ENCODE measurements around the gene HPS1. TPM values are rescaled to one million over a fixed set of nuclear protein-coding genes. Genes with fewer than 3 reads are reported as not detected.

HPS1 gene
- total RNA-seq, 1 experiment from 2014 or later = 146 TPM

DNA sequence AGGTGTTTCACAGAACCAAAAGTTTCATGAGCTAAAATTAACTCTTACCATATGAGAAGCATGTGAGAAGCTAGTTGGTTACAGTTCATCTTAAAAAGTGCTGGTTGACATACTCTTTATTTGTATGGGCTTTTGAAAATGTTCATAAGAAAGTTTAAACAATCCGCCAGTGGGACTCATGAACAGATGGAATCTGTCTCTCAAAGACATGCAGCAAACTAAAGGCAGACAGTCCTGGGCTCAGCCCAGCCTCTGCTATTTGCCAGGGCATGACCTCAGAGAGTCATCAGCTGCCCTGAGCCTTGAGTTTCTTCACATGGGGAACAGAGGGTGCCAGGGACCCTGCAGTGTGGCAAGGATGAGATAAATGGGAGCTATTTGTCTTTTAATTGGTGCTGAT, 35.0 kb downstream of the HPS1 start:
- no peak for ATAC-seq
- intact Hi-C loops (cut with micrococcal nuclease; ENCODE audit: unreplicated experiment) = no loop called here

DNA sequence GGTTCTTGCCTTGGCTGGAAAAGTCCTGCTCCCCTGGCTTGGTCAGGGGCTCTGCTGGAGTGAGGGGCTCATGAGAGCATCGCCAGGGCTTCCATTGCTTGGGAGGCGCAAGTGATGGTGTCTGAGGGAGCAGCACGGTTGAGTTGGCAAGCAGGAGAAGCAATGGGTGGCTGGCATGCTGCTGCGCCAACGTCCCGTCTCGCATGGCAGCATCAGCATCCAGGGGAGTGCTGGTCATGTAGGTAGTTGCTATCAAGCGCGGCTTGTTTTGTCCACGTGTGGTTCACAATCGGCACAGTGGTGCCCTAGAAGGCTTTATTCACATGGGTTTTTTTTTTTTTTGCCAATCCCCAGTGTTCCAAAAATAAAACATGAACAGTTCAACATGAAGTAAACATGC, 35.6 kb downstream of the HPS1 start:
- Histone ChIP-seq H3K4me3 (ENCODE audit: low read depth in 2 of 2, low read length in 2 of 2) (no peak overlapping the region), H3K4me1 (ENCODE audit: control insufficient read depth, insufficient read depth, low read length) (peaks cover 16% of the 10 kb centered on the region), H3K36me3 (ENCODE audit: control insufficient read depth, insufficient read depth, low read length) (no peaks in the 10 kb centered on the region; the same call in 1 of the 2 replicates), H3K9me3 (ENCODE audit: control insufficient read depth, insufficient read depth, low read depth, low read length) (no peaks in the 10 kb centered on the region), H3K27ac (ENCODE audit: low read length) (no peak overlapping the region), H3K27me3 (ENCODE audit: control insufficient read depth, insufficient read depth, low read length) (no peaks in the 10 kb centered on the region)
- intact Hi-C loops (cut with micrococcal nuclease; ENCODE audit: unreplicated experiment) (no loop called here), in situ Hi-C loops (cut with HindIII; ENCODE audit: low pct_unique_long_range_greater_than_20kb, low sequenced_read_pairs) (no loop called here)
- TF ChIP-seq SIN3A (IDR thresholded peaks at IDR 0.05; ENCODE audit: borderline replicate concordance, insufficient read depth, low read depth, low read length) (no peak), TCF7L2 (IDR thresholded peaks at IDR 0.05; ENCODE audit: low read depth, low read length) (no peak), CTCF (IDR thresholded peaks at IDR 0.05) (no peak), POLR2AphosphoS5 (IDR thresholded peaks at IDR 0.05; ENCODE audit: low read depth, low read length) (no peak)
- TF ChIP-seq, protein P1, sequence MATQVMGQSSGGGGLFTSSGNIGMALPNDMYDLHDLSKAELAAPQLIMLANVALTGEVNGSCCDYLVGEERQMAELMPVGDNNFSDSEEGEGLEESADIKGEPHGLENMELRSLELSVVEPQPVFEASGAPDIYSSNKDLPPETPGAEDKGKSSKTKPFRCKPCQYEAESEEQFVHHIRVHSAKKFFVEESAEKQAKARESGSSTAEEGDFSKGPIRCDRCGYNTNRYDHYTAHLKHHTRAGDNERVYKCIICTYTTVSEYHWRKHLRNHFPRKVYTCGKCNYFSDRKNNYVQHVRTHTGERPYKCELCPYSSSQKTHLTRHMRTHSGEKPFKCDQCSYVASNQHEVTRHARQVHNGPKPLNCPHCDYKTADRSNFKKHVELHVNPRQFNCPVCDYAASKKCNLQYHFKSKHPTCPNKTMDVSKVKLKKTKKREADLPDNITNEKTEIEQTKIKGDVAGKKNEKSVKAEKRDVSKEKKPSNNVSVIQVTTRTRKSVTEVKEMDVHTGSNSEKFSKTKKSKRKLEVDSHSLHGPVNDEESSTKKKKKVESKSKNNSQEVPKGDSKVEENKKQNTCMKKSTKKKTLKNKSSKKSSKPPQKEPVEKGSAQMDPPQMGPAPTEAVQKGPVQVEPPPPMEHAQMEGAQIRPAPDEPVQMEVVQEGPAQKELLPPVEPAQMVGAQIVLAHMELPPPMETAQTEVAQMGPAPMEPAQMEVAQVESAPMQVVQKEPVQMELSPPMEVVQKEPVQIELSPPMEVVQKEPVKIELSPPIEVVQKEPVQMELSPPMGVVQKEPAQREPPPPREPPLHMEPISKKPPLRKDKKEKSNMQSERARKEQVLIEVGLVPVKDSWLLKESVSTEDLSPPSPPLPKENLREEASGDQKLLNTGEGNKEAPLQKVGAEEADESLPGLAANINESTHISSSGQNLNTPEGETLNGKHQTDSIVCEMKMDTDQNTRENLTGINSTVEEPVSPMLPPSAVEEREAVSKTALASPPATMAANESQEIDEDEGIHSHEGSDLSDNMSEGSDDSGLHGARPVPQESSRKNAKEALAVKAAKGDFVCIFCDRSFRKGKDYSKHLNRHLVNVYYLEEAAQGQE (IDR thresholded peaks at IDR 0.05; ENCODE audit: insufficient read depth in 1 of 2, low read depth in 2 of 2, low read length in 1 of 2) = no peak
- DNase-seq (ENCODE audit: low read depth, low spot score) = no peak
- ChIA-PET POLR2A (no interaction called here), CTCF (no interaction called here)
- no TSS peak for BruUV-seq (replicated peaks)
- ATAC-seq = no peak

More for the DNA sequence above, 35.0 kb downstream of the HPS1 start:
- Histone ChIP-seq H3K36me3 (ENCODE audit: control insufficient read depth, insufficient read depth, low read length) (no peaks in the 10 kb centered on the region; the same call in 1 of the 2 replicates), H3K4me3 (ENCODE audit: low read depth in 2 of 2, low read length in 2 of 2) (no peak overlapping the region), H3K27ac (ENCODE audit: low read length) (no peak overlapping the region), H3K9me3 (ENCODE audit: control insufficient read depth, insufficient read depth, low read depth, low read length) (no peaks in the 10 kb centered on the region), H3K4me1 (ENCODE audit: control insufficient read depth, insufficient read depth, low read length) (peaks cover 17% of the 10 kb centered on the region), H3K27me3 (ENCODE audit: control insufficient read depth, insufficient read depth, low read length) (no peaks in the 10 kb centered on the region)
- TF ChIP-seq, protein P1 (IDR thresholded peaks at IDR 0.05; ENCODE audit: insufficient read depth in 1 of 2, low read depth in 2 of 2, low read length in 1 of 2) = no peak
- no peak for TF ChIP-seq SIN3A (IDR thresholded peaks at IDR 0.05; ENCODE audit: borderline replicate concordance, insufficient read depth, low read depth, low read length)
- TF ChIP-seq TCF7L2 (IDR thresholded peaks at IDR 0.05; ENCODE audit: low read depth, low read length) = no peak
- no peak for TF ChIP-seq POLR2AphosphoS5 (IDR thresholded peaks at IDR 0.05; ENCODE audit: low read depth, low read length)
- TF ChIP-seq CTCF (IDR thresholded peaks at IDR 0.05) = no peak
- CTCF ChIA-PET = no interaction called here
- in situ Hi-C loops (cut with HindIII; ENCODE audit: low pct_unique_long_range_greater_than_20kb, low sequenced_read_pairs) = no loop called here
- BruUV-seq (replicated peaks) = no TSS peak
- POLR2A ChIA-PET = no interaction called here
- DNase-seq (ENCODE audit: low read depth, low spot score) = no peak

Data from Panc1 (cell line).